HEK293T (cell line): ENCODE measurements around the gene PLCXD3.

Experiments used
- CTCF ChIA-PET: fragments of 350-600 bp; formaldehyde crosslinking; extraction: SDS; loops from one replicate; lab custom pipeline; 2021; ENCODE audit warnings: antibody characterized with exemption, inconsistent platforms; lab: Yijun Ruan, JAX
- POLR2A ChIA-PET: fragments of 350-600 bp; formaldehyde crosslinking; extraction: SDS; loops from one replicate; lab custom pipeline; 2020; ENCODE audit warnings: antibody characterized with exemption, inconsistent platforms; lab: Yijun Ruan, JAX
- DNase-seq: peaks from one replicate; pipeline ENCODE4 v3.0.0; 2012; ENCODE audit warnings: mixed read lengths; ENCODE audit errors: extremely low spot score
- ARNT ChIP-seq: fragments of 450-650 bp; IDR thresholded peaks from 2 replicates; pipeline ENCODE4 v1.6.1; 2017; ENCODE audit warnings: mild to moderate bottlenecking
- BHLHE40 ChIP-seq: fragments of 450-650 bp; IDR thresholded peaks from 2 replicates; pipeline ENCODE4 v1.6.1; 2016; ENCODE audit warnings: mild to moderate bottlenecking, moderate library complexity, borderline replicate concordance
- CTBP1 ChIP-seq: fragments of 450-650 bp; IDR thresholded peaks from 2 replicates; pipeline ENCODE4 v1.6.1; 2016; ENCODE audit warnings: borderline replicate concordance
- ELF4 ChIP-seq: fragments of 450-650 bp; IDR thresholded peaks from 2 replicates; pipeline ENCODE4 v1.6.1; 2017; ENCODE audit warnings: antibody characterized with exemption
- FOXA1 ChIP-seq: fragments of 450-650 bp; IDR thresholded peaks from 2 replicates; pipeline ENCODE4 v1.6.1; 2016; ENCODE audit warnings: mild to moderate bottlenecking
- FOXK2 ChIP-seq: fragments of 450-650 bp; IDR thresholded peaks from 2 replicates; pipeline ENCODE4 v1.6.1; 2016; ENCODE audit warnings: mild to moderate bottlenecking
- FOXM1 ChIP-seq: fragments of 450-650 bp; IDR thresholded peaks from 2 replicates; pipeline ENCODE4 v1.6.1; 2017; ENCODE audit warnings: mild to moderate bottlenecking, borderline replicate concordance
- HDGF ChIP-seq: fragments of 450-650 bp; IDR thresholded peaks from 2 replicates; pipeline ENCODE4 v1.6.1; 2017; ENCODE audit warnings: antibody characterized with exemption, borderline replicate concordance
- L3MBTL2 ChIP-seq: fragments of 450-650 bp; conservative IDR thresholded peaks from 2 replicates; pipeline ENCODE4 v1.6.1; 2016; ENCODE audit warnings: mild to moderate bottlenecking
- LEF1 ChIP-seq: fragments of 450-650 bp; IDR thresholded peaks from 2 replicates; pipeline ENCODE4 v1.6.1; 2017; ENCODE audit warnings: mild to moderate bottlenecking, borderline replicate concordance
- NFRKB ChIP-seq: fragments of 450-650 bp; IDR thresholded peaks from 2 replicates; pipeline ENCODE4 v1.6.1; 2016; ENCODE audit warnings: mild to moderate bottlenecking, moderate library complexity
- SP1 ChIP-seq: fragments of 450-650 bp; IDR thresholded peaks from 2 replicates; pipeline ENCODE4 v1.6.1; 2017
- SUZ12 ChIP-seq: fragments of 450-650 bp; IDR thresholded peaks from 2 replicates; pipeline ENCODE4 v1.6.1; 2016; ENCODE audit warnings: mild to moderate bottlenecking
- TARDBP ChIP-seq: fragments of 450-650 bp; IDR thresholded peaks from 2 replicates; pipeline ENCODE4 v1.6.1; 2016
- ZNF384 ChIP-seq: fragments of 450-650 bp; IDR thresholded peaks from 2 replicates; pipeline ENCODE4 v1.6.1; 2016
- TF ChIP-seq, protein P1 (sequence below): fragments of 450-650 bp; IDR thresholded peaks from 2 replicates; pipeline ENCODE4 v1.6.1; 2016

The PLCXD3 gene

DNA sequence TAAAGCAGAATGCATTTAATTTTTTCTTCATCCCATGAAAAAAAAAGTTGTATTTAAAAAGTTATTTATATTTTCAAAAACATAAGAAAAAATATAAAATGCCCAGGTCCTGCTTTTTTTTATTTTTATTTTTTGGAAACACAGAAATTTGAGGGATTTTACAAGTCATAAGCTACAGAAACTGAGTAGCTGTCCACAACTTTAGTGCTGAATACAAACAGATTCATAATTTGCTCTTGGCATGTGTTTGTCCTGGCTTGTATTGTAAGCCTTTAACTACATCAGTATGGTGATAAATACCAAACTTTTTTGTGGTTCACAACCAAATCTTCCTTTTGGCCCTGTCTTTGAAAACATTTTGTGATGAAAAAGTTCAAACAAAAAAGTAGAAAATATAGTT, 7.5 kb upstream of the PLCXD3 start:
- POLR2A ChIA-PET, result no interaction called here
- no peak for TF ChIP-seq FOXM1
- no peak for TF ChIP-seq ARNT
- no peak for TF ChIP-seq NFRKB
- TF ChIP-seq ELF4, result no peak
- no peak for TF ChIP-seq SP1
- no peak for TF ChIP-seq TARDBP
- no peak for TF ChIP-seq BHLHE40
- TF ChIP-seq, protein P1, sequence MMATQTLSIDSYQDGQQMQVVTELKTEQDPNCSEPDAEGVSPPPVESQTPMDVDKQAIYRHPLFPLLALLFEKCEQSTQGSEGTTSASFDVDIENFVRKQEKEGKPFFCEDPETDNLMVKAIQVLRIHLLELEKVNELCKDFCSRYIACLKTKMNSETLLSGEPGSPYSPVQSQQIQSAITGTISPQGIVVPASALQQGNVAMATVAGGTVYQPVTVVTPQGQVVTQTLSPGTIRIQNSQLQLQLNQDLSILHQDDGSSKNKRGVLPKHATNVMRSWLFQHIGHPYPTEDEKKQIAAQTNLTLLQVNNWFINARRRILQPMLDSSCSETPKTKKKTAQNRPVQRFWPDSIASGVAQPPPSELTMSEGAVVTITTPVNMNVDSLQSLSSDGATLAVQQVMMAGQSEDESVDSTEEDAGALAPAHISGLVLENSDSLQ, result no peak
- TF ChIP-seq CTBP1, result no peak
- TF ChIP-seq FOXA1, result no peak
- no peak for TF ChIP-seq HDGF
- TF ChIP-seq SUZ12, result no peak
- no peak for TF ChIP-seq ZNF384
- no peak for TF ChIP-seq LEF1
- TF ChIP-seq L3MBTL2, result no peak
- no peak for TF ChIP-seq FOXK2
- CTCF ChIA-PET, result interaction anchor here (0.6 kb wide), 1 partner anchor 599 kb away, joined by 4 read pairs; no protein-coding TSS in a partner anchor
- no peak for DNase-seq

DNA sequence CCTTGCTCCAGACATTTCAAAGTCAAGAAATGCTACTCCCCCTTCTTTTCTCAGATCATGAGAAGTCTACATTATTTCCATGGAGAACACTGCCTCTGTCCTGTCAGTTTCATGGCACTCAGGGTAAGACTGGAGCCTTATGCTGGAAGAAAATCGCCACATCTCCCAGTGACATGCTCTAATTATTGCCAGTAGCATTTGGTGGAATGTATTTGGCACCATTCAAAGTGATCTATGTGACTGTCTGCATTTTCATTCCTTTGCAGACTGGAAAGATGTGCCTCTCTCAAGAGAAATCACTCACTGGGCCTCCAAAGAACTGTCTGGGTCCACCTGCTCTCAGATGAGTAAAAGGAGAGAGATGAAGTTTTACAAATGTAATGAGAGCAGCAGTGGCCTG, 840 bp upstream of the PLCXD3 start:
- no peak for TF ChIP-seq CTBP1
- TF ChIP-seq FOXM1, result no peak
- no peak for TF ChIP-seq TARDBP
- TF ChIP-seq SP1, result no peak
- no peak for TF ChIP-seq FOXA1
- TF ChIP-seq ELF4, result no peak
- no peak for DNase-seq
- POLR2A ChIA-PET, result no interaction called here
- CTCF ChIA-PET, result interaction anchor here (0.6 kb wide), 1 partner anchor 34 kb away, joined by 6 read pairs; no protein-coding TSS in a partner anchor

GRCh38 chr5:41509399-41510175, 814 bp downstream of the PLCXD3 start:
- CTCF ChIA-PET, result no interaction called here
- no peak for DNase-seq
- POLR2A ChIA-PET, result no interaction called here
- TF ChIP-seq BHLHE40 (no peak), LEF1 (no peak), SP1 (no peak), L3MBTL2 (no peak), ARNT (no peak), NFRKB (no peak)
- TF ChIP-seq, protein P1, result no peak

GRCh38 chr5:41508696-41509398, 1.6 kb downstream of the PLCXD3 start:
- ChIA-PET CTCF (interaction anchor here (0.8 kb wide), 1 partner anchor 10 kb away, joined by 4 read pairs; no protein-coding TSS in a partner anchor), POLR2A (no interaction called here)
- DNase-seq, result no peak
- TF ChIP-seq CTBP1, result no peak
- TF ChIP-seq ZNF384, result no peak
- no peak for TF ChIP-seq FOXK2
- TF ChIP-seq NFRKB, result no peak
- TF ChIP-seq ARNT, result no peak
- TF ChIP-seq, protein P1, result no peak
- TF ChIP-seq ELF4, result no peak
- no peak for TF ChIP-seq SUZ12
- TF ChIP-seq L3MBTL2, result no peak
- no peak for TF ChIP-seq FOXM1
- no peak for TF ChIP-seq TARDBP
- no peak for TF ChIP-seq SP1
- no peak for TF ChIP-seq LEF1
- no peak for TF ChIP-seq BHLHE40
- TF ChIP-seq FOXA1, result no peak
- no peak for TF ChIP-seq HDGF

- TF ChIP-seq HDGF, result no peak
- no peak for TF ChIP-seq LEF1
- no peak for TF ChIP-seq SUZ12
- TF ChIP-seq CTBP1, result no peak
- TF ChIP-seq, protein P1, result no peak
- no peak for TF ChIP-seq FOXM1
- no peak for TF ChIP-seq FOXK2
- no peak for TF ChIP-seq ELF4
- no peak for TF ChIP-seq FOXA1
- no peak for TF ChIP-seq L3MBTL2
- no peak for TF ChIP-seq NFRKB
- TF ChIP-seq ARNT, result no peak
- TF ChIP-seq ZNF384, result no peak
- no peak for TF ChIP-seq TARDBP
- TF ChIP-seq BHLHE40, result no peak
- no peak for TF ChIP-seq SP1
- ChIA-PET CTCF (interaction anchor here (0.8 kb wide), 1 partner anchor 11 kb away, joined by 4 read pairs; no protein-coding TSS in a partner anchor), POLR2A (no interaction called here)
- DNase-seq, result no peak
Observed at GRCh38 chr5:41508186-41508585, 2.2 kb downstream of the PLCXD3 start.
